ENCODE results near the gene LLGL2. TPM values are rescaled to one million over a fixed set of nuclear protein-coding genes. Genes with fewer than 3 reads are reported as not detected.
"Not testable (repeated sequence)": the region's sequence is repeated elsewhere in the genome, so short reads cannot be mapped to it uniquely, and the experiment has no call there.

The LLGL2 gene, protein sequence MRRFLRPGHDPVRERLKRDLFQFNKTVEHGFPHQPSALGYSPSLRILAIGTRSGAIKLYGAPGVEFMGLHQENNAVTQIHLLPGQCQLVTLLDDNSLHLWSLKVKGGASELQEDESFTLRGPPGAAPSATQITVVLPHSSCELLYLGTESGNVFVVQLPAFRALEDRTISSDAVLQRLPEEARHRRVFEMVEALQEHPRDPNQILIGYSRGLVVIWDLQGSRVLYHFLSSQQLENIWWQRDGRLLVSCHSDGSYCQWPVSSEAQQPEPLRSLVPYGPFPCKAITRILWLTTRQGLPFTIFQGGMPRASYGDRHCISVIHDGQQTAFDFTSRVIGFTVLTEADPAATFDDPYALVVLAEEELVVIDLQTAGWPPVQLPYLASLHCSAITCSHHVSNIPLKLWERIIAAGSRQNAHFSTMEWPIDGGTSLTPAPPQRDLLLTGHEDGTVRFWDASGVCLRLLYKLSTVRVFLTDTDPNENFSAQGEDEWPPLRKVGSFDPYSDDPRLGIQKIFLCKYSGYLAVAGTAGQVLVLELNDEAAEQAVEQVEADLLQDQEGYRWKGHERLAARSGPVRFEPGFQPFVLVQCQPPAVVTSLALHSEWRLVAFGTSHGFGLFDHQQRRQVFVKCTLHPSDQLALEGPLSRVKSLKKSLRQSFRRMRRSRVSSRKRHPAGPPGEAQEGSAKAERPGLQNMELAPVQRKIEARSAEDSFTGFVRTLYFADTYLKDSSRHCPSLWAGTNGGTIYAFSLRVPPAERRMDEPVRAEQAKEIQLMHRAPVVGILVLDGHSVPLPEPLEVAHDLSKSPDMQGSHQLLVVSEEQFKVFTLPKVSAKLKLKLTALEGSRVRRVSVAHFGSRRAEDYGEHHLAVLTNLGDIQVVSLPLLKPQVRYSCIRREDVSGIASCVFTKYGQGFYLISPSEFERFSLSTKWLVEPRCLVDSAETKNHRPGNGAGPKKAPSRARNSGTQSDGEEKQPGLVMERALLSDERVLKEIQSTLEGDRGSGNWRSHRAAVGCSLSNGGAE
- 10 to 100 TPM in 1 of 2 donors, 1 to 10 TPM in 1; 6.4 to 20.0 TPM for total RNA-seq

DNA sequence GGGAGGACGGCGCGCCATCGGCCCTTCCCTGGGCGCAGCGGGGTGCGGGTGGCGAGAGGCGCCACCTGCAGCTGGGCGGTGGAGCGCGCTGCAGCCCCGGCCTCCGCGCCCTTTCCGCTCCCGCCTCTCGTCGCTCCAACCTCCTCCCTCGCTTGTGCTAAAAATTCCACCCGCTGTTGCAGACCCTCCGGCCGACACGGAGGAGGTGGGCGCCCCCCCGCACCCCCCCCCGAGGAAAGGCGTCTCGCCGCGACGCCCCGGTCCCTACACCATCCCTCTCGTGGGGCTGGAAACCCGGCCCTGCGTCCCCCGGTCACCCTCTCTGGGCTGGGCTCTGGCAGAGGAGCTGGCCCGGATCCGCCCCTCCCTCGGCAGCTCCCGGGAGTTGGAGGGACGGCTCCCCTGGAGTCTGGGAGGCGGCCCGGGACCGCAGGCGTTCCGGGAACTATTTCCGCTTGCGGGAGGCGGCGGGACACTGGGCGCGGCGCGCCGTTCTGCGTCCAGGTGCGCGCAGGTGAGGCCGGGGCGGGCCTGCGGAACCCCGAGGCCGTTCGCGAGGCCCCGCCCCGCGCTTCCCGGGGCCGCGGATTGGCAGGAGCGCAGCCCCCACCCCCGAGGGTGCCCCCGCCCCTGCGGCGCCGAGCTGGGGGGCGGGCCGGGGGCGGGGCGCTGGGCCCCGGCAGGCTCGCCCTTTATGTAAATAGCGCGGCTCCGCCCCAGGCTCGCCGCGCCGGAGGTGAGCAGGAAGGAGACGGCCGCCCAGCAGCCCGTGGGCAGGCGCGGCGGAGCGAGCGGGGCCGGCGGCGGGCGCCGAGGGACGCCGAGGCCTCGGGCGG is at the start of gene LLGL2:
Gene LLGL2, plus strand, starts transcription at position 728 of the 836 bp plus-strand sequence. CDS start 17,730 bp downstream, outside the sequence.
- no peak for DNase-seq (ENCODE audit: low spot score)
- ATAC-seq (ENCODE audit: insufficient number of reproducible peaks, low FRiP score, low read depth), result peak; percentile 48
- Histone ChIP-seq H3K9me3 (no peaks in the 10 kb centered on the region), H3K27me3 (replicated peaks; ENCODE audit: insufficient read depth) (no peaks in the 10 kb centered on the region), H3K4me3 (peak within 1 kb of the TSS; percentile 81), H3K36me3 (no peaks in the 10 kb centered on the region), H3K4me1 (ENCODE audit: control insufficient read depth in 1 of 2, low read depth in 2 of 2) (peaks cover 8 to 22% of the 10 kb centered on the region in 2 donors), H3K27ac (peak within 1 kb of the TSS; percentile 8 to 23)
- TF ChIP-seq, protein P1, sequence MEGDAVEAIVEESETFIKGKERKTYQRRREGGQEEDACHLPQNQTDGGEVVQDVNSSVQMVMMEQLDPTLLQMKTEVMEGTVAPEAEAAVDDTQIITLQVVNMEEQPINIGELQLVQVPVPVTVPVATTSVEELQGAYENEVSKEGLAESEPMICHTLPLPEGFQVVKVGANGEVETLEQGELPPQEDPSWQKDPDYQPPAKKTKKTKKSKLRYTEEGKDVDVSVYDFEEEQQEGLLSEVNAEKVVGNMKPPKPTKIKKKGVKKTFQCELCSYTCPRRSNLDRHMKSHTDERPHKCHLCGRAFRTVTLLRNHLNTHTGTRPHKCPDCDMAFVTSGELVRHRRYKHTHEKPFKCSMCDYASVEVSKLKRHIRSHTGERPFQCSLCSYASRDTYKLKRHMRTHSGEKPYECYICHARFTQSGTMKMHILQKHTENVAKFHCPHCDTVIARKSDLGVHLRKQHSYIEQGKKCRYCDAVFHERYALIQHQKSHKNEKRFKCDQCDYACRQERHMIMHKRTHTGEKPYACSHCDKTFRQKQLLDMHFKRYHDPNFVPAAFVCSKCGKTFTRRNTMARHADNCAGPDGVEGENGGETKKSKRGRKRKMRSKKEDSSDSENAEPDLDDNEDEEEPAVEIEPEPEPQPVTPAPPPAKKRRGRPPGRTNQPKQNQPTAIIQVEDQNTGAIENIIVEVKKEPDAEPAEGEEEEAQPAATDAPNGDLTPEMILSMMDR (IDR thresholded peaks at IDR 0.05), result peak; percentile 34

DNA sequence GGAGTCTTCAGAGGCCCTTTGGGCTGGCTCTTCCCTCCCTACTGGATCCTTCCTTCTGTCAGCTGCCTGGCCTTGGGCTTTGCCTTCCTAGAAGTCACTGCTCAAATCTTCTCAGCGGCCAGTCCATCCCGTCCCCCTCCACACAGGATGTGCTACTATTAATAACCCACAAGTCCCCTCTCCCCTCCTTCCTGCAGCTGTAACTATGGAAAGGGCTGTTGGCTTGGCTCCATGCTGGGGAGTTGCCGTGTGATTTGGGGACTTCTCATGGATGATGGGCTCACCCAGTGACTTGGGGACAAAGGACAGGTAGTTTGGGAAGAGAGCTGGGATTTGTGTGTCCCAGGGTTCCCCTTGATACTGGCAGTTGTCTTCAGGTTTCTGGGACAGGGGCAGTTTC is 49.6 kb upstream of the LLGL2 start:
- peaks cover 20 to 32% of the 10 kb centered on the region in 2 donors for H3K4me1 ChIP-seq (ENCODE audit: control insufficient read depth in 1 of 2, low read depth in 2 of 2)
- TF ChIP-seq, protein P1 (IDR thresholded peaks at IDR 0.05), result no peak
- DNase-seq (ENCODE audit: low spot score), result no peak
- peak overlapping the region; percentile 72 to 83 for H3K27ac ChIP-seq
- peaks cover 9% of the 10 kb centered on the region for H3K36me3 ChIP-seq
- peak; percentile 17 for ATAC-seq (ENCODE audit: insufficient number of reproducible peaks, low FRiP score, low read depth)
- H3K9me3 ChIP-seq, result no peaks in the 10 kb centered on the region
- H3K27me3 ChIP-seq (replicated peaks; ENCODE audit: insufficient read depth), result no peaks in the 10 kb centered on the region
- peak overlapping the region; percentile 40 for H3K4me3 ChIP-seq

DNA sequence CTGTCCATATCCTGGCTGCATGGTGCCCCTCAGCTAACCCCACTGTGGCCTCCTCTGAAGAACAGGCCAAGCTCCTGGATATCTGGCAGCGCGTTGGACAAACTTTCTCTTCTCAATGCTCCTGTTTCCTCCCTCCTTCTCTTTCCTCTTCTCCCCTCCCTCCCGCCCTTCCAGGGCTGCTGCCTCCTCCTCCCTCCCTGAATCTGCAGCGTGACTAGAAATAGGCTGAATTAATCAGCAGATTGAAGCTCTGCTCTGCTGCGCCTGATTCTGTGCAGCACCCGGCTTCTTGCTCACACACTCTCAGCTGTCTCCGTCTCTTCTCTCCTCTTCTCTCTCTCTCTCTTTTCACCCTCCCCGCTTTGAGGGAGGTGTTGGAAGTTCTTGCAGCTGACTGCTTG is 49.2 kb upstream of the LLGL2 start:
- H3K9me3 ChIP-seq, result no peaks in the 10 kb centered on the region
- DNase-seq (ENCODE audit: low spot score) (no peak), ATAC-seq (ENCODE audit: insufficient number of reproducible peaks, low FRiP score, low read depth) (peak; percentile 36)
- H3K4me1 ChIP-seq (ENCODE audit: control insufficient read depth in 1 of 2, low read depth in 2 of 2), result peaks cover 20 to 32% of the 10 kb centered on the region in 2 donors
- no peaks in the 10 kb centered on the region for H3K27me3 ChIP-seq (replicated peaks; ENCODE audit: insufficient read depth)
- H3K4me3 ChIP-seq, result peak overlapping the region; percentile 40
- peak overlapping the region; percentile 72 to 83 for H3K27ac ChIP-seq
- TF ChIP-seq, protein P1 (IDR thresholded peaks at IDR 0.05), result no peak
- H3K36me3 ChIP-seq, result peaks cover 9% of the 10 kb centered on the region

DNA sequence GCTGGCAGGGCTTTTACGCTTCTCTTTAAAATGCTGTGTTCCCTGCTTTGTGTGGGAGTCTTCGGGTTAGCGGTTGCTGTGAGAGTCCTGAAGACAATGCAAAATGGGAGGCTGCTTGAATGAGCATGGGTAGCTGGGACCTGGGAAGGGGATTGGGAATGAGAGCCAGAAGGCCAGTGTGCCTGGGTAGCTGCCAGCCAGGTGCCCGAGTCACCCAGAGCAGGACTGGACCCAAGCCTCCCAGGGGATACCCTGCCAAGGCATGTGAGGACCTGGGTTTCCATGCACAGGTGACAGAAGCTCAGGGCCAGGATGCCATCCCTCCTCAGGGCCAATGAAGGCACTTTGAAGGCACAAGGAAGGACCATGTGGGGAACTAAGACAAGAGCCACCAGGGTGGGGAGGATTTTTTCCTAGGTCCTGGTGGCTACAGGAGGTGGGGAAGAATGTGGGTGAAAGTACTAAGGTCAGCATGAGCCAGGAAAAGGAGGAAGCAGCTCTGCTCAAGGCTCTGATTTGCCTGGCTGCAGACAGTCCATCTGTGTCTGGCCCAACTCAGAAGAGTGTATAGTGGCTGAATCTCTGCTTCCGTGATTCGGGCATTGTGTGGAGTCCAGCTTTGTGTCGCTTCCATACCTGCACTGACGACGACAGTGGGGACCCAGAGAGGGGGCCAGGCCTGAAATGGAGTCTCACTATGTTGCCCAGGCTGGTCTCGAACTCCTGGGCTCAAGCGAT is 48.6 kb upstream of the LLGL2 start:
- no peaks in the 10 kb centered on the region for H3K9me3 ChIP-seq
- peaks cover 8% of the 10 kb centered on the region for H3K36me3 ChIP-seq
- no peaks in the 10 kb centered on the region for H3K27me3 ChIP-seq (replicated peaks; ENCODE audit: insufficient read depth)
- ATAC-seq (ENCODE audit: insufficient number of reproducible peaks, low FRiP score, low read depth) (no peak), DNase-seq (ENCODE audit: low spot score) (no peak)
- H3K4me3 ChIP-seq, result peak overlapping the region; percentile 40
- H3K4me1 ChIP-seq (ENCODE audit: control insufficient read depth in 1 of 2, low read depth in 2 of 2), result peaks cover 20 to 32% of the 10 kb centered on the region in 2 donors
- H3K27ac ChIP-seq, result peak overlapping the region; percentile 72 to 83
- TF ChIP-seq, protein P1 (IDR thresholded peaks at IDR 0.05), result no peak

DNA sequence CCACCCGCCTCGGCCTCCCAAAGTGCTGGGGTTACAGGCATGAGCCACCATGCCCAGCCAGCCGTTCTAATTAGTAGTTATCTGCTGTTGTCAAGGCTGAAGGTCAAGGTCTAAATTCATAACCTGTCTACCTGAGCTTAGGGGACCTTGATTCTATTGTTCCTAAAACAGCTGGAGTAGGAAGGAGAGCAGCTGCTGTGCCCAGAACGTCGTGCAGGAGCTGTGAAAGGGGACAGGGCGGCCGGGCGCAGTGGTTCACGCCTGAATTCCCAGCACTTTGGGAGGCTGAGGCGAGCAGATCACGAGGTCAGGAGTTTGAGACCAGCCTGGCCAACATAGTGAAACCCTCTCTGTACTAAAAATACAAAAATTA is 48.0 kb upstream of the LLGL2 start:
- DNase-seq (ENCODE audit: low spot score), result not testable (repeated sequence)

More for the DNA sequence above, 48.0 kb upstream of the LLGL2 start:
- H3K9me3 ChIP-seq; ATAC-seq (ENCODE audit: insufficient number of reproducible peaks, low FRiP score, low read depth); H3K27me3 ChIP-seq (replicated peaks; ENCODE audit: insufficient read depth); H3K36me3 ChIP-seq; H3K4me3 ChIP-seq: not testable (repeated sequence)
- peak overlapping the region; percentile 72 to 83 for H3K27ac ChIP-seq
- peaks cover 20 to 32% of the 10 kb centered on the region in 2 donors for H3K4me1 ChIP-seq (ENCODE audit: control insufficient read depth in 1 of 2, low read depth in 2 of 2)

Data from thoracic aorta (tissue), 2 donors.